Keratinocyte (primary cell): Measurements from ENCODE around the gene ABHD17B. TPM values are rescaled to one million over a fixed set of nuclear protein-coding genes. Genes with fewer than 3 reads are reported as not detected.
"Not testable (repeated sequence)": the region's sequence is repeated elsewhere in the genome, so short reads cannot be mapped to it uniquely, and the experiment has no call there.

Experiments used
- DNase-seq: peaks from one replicate; pipeline ENCODE4 v3.0.0-alpha.2; 2011; ENCODE audit warnings: low read depth, missing footprints, low spot score
- FAIRE-seq: peaks from 2 replicates; lab custom pipeline; 2011; peaks lifted over from hg19 to GRCh38; lab: Jason Lieb, UNC
- H2AFZ ChIP-seq: 2 replicates; pipeline ENCODE4 v1.6.0; 2012; ENCODE audit warnings: low read length, control low read depth, inconsistent platforms; ENCODE audit not compliant: control insufficient read depth
- H3K27ac ChIP-seq: 2 replicates; pipeline ENCODE4 v1.5.1; 2011; ENCODE audit warnings: low read length; ENCODE audit not compliant: control insufficient read depth, insufficient read depth
- H3K27me3 ChIP-seq: 3 replicates; pipeline ENCODE4 v1.6.0; 2011; ENCODE audit warnings: low read length; ENCODE audit not compliant: control insufficient read depth, insufficient read depth; ENCODE audit errors: extremely low read depth
- H3K36me3 ChIP-seq, 2 experiments: 2 replicates in 1 of 2; 3 replicates in 1 of 2; pipeline ENCODE4 v1.5.1; 2011; ENCODE audit warnings: low read length in 2 of 2, mild to moderate bottlenecking in 1 of 2; ENCODE audit not compliant: control insufficient read depth in 2 of 2, insufficient read depth in 2 of 2; ENCODE audit errors: extremely low read depth in 1 of 2
- H3K4me1 ChIP-seq: 3 replicates; pipeline ENCODE4 v1.5.1; 2011; ENCODE audit warnings: low read length; ENCODE audit not compliant: control insufficient read depth, insufficient read depth; ENCODE audit errors: extremely low read depth
- H3K4me2 ChIP-seq: 3 replicates; pipeline ENCODE4 v1.6.0; 2011; ENCODE audit warnings: low read depth, low read length; ENCODE audit not compliant: control insufficient read depth, insufficient read depth; ENCODE audit errors: extremely low read depth
- H3K4me3 ChIP-seq, 3 experiments: fragments of 200-600 bp in 1 of 3; sonication (generic) in 1 of 3; 2 replicates in 2 of 3; 3 replicates in 1 of 3; pipeline ENCODE4 v1.5.1; 2011 to 2016; ENCODE audit warnings: low read length in 3 of 3, mild to moderate bottlenecking in 3 of 3, control low read depth in 2 of 3, inconsistent platforms in 1 of 3, low read depth in 1 of 3, mixed read lengths in 1 of 3, mixed run types in 1 of 3, moderate library complexity in 1 of 3; ENCODE audit not compliant: control insufficient read depth in 2 of 3, insufficient read depth in 2 of 3; ENCODE audit errors: extremely low read depth in 1 of 3
- H3K79me2 ChIP-seq: 2 replicates; pipeline ENCODE4 v1.6.0; 2012; ENCODE audit warnings: low read length; ENCODE audit not compliant: control insufficient read depth, insufficient read depth
- H3K9ac ChIP-seq: 3 replicates; pipeline ENCODE4 v1.6.0; 2011; ENCODE audit warnings: low read length; ENCODE audit not compliant: control insufficient read depth, insufficient read depth; ENCODE audit errors: extremely low read depth
- H3K9me1 ChIP-seq: 3 replicates; pipeline ENCODE4 v1.6.0; 2011; ENCODE audit warnings: low read length; ENCODE audit not compliant: control insufficient read depth, insufficient read depth; ENCODE audit errors: extremely low read depth
- H3K9me3 ChIP-seq: 2 replicates; pipeline ENCODE4 v1.5.1; 2012; ENCODE audit warnings: low read depth, low read length; ENCODE audit not compliant: control insufficient read depth
- H4K20me1 ChIP-seq: 3 replicates; pipeline ENCODE4 v1.6.0; 2011; ENCODE audit warnings: low read length; ENCODE audit not compliant: control insufficient read depth, insufficient read depth; ENCODE audit errors: extremely low read depth
- CTCF ChIP-seq, 3 experiments: IDR thresholded peaks in 1 of 3; conservative IDR thresholded peaks in 1 of 3; optimal IDR thresholded peaks in 1 of 3; 2 replicates in 2 of 3; 3 replicates in 1 of 3; pipeline versions ENCODE3 to v1.5.1; 2011; ENCODE audit warnings: low read length in 3 of 3, mild to moderate bottlenecking in 3 of 3, moderate library complexity in 2 of 3, control low read depth in 1 of 3, inconsistent platforms in 1 of 3; ENCODE audit not compliant: insufficient read depth in 2 of 3; ENCODE audit errors: extremely low read depth in 1 of 3
- EZH2 ChIP-seq: IDR thresholded peaks from one replicate; pipeline ENCODE4 v1.6.1; 2012; ENCODE audit warnings: inconsistent platforms, mild to moderate bottlenecking, low read length, moderate library complexity
- dilution Hi-C: fragments of 300-500 bp; cut with MboI; formaldehyde crosslinking; loops from one replicate; pipeline ENCODE4 v1.7.0; 2020; ENCODE audit warnings: low sequenced_read_pairs; ENCODE audit not compliant: extremely low pct_ligation_motif_present
- polyA minus RNA-seq, 3 experiments: library from RNA; depleted of rRNA, polyadenylated mRNA; stranded (reverse); fragments of >200 nt; gene quantifications; 1 replicate in 1 of 3; 2 replicates in 1 of 3; 3 replicates in 1 of 3; pipeline ENCODE4 v1.2.3, GENCODE V29; 2011
- polyA plus RNA-seq, 5 experiments: library from polyadenylated mRNA; depleted of rRNA in 3 of 5; stranded (reverse) in 3 of 5; stranded (forward) in 1 of 5; unstranded in 1 of 5; fragments of >200 nt; gene quantifications; 1 replicate in 1 of 5; 2 replicates in 3 of 5; 3 replicates in 1 of 5; pipeline versions ENCODE4 v1.2.1 to v1.2.3, GENCODE V29; 2011 to 2012; ENCODE audit warnings: missing spikeins in 2 of 5, low read depth in 1 of 5, low replicate concordance in 1 of 5

The ABHD17B gene
- polyA plus RNA-seq: 11.5 to 16.3 TPM (median 13.7 TPM) in 3 replicates
- polyA plus RNA-seq (2011; ENCODE audit: low read depth): 15.1 TPM
- 7.2 and 14.2 TPM in 2 replicates for polyA plus RNA-seq (2011; cell fraction: cytosol; rRNA removed)
- 16.5 and 17.4 TPM in 2 replicates for polyA plus RNA-seq (2011; cell fraction: nucleus; rRNA removed)
- polyA plus RNA-seq (2012; ENCODE audit: low replicate concordance): 8.0 and 11.6 TPM in 2 replicates
- 4.1 to 27.1 TPM (median 19.7 TPM) in 3 replicates for polyA minus RNA-seq
- polyA minus RNA-seq (2011; cell fraction: cytosol; rRNA and poly(A)+ RNA removed): 15.0 TPM
- 15.0 and 21.0 TPM in 2 replicates for polyA minus RNA-seq (2011; cell fraction: nucleus; rRNA and poly(A)+ RNA removed)

GRCh38 chr9:71911061-71911907 lies at the start of gene ABHD17B, which contains the start of gene C9orf85:
TSS of gene ABHD17B (minus strand) at chr9:71911193. CDS start at chr9:71875080, 36,113 bp downstream.
TSS of gene C9orf85 (plus strand) at chr9:71911639. CDS start at chr9:71911735, 96 bp downstream.
- TF ChIP-seq EZH2 (no peak), CTCF (optimal IDR thresholded peaks at IDR 0.05 in 1 of 3, IDR thresholded peaks at IDR 0.05 in 1 of 3, conservative IDR thresholded peaks at IDR 0.05 in 1 of 3; ENCODE audit: extremely low read depth in 1 of 3, insufficient read depth in 2 of 3, low read length in 3 of 3) (peak in 1 of 3 experiments; percentile 3)
- Histone ChIP-seq H3K9me3 (no peaks in the 10 kb centered on the region), H3K4me2 (peak within 1 kb of the TSS; percentile 96), H4K20me1 (no peaks in the 10 kb centered on the region), H3K36me3 (no peaks in the 10 kb centered on the region), H3K27me3 (no peaks in the 10 kb centered on the region), H3K9me1 (no peaks in the 10 kb centered on the region), H3K4me1 (peaks cover 22% of the 10 kb centered on the region), H2AFZ (peak within 1 kb of the TSS; percentile 97), H3K4me3 (peak within 1 kb of the TSS; percentile 92 to 97 (median 95)), H3K79me2 (peaks cover 94% of the 10 kb centered on the region), H3K9ac (peak within 1 kb of the TSS; percentile 92), H3K27ac (peak within 1 kb of the TSS; percentile 84)
- DNase-seq (peak; percentile 98), FAIRE-seq (peak; percentile 76)
- dilution Hi-C loops: no loop called here

GRCh38 chr9:71955300-71955915 lies 44.4 kb upstream of the ABHD17B start:
- FAIRE-seq (no peak), DNase-seq (no peak)
- dilution Hi-C loops: no loop called here

GRCh38 chr9:71954652-71955051 lies 43.7 kb upstream of the ABHD17B start:
- H3K9me3 ChIP-seq, H2AFZ ChIP-seq, H3K4me3 ChIP-seq, H3K79me2 ChIP-seq, DNase-seq, H3K27ac ChIP-seq, H3K27me3 ChIP-seq, H3K4me2 ChIP-seq, H3K9ac ChIP-seq, H4K20me1 ChIP-seq, dilution Hi-C loops, H3K4me1 ChIP-seq, H3K9me1 ChIP-seq, FAIRE-seq, H3K36me3 ChIP-seq: not testable (repeated sequence)

More at GRCh38 chr9:71955300-71955915, 44.4 kb upstream of the ABHD17B start:
- Histone ChIP-seq H3K4me1 (no peaks in the 10 kb centered on the region), H3K79me2 (no peaks in the 10 kb centered on the region), H3K4me2 (no peak overlapping the region), H3K27ac (no peak overlapping the region), H3K9me3 (no peaks in the 10 kb centered on the region), H3K9ac (no peak overlapping the region), H3K4me3 (no peak overlapping the region), H3K36me3 (peaks cover 3 to 4% of the 10 kb centered on the region in 2 experiments), H3K9me1 (no peaks in the 10 kb centered on the region), H3K27me3 (no peaks in the 10 kb centered on the region), H2AFZ (no peak overlapping the region), H4K20me1 (no peaks in the 10 kb centered on the region)
- TF ChIP-seq EZH2 (no peak), CTCF (optimal IDR thresholded peaks at IDR 0.05 in 1 of 3, IDR thresholded peaks at IDR 0.05 in 1 of 3, conservative IDR thresholded peaks at IDR 0.05 in 1 of 3; ENCODE audit: extremely low read depth in 1 of 3, insufficient read depth in 2 of 3, low read length in 3 of 3) (no peak)
